ENCODE measurements around the gene TERT. TPM values are rescaled to one million over a fixed set of nuclear protein-coding genes. Genes with fewer than 3 reads are reported as not detected.

Gene TERT
- total RNA-seq, 2 experiments from 2014 or later = 4.7 to 7.3 TPM

GRCh38 chr5:1209896-1210776, 84.7 kb downstream of the TERT start:
- intact Hi-C loops (cut with micrococcal nuclease) = no loop called here
- no peak overlapping the region for H3K27ac Mint-ChIP-seq
- no peaks in the 10 kb centered on the region for H3K9me3 Mint-ChIP-seq
- ChIA-PET CTCF (no interaction called here), POLR2A (no interaction called here)
- H3K4me3 Mint-ChIP-seq = no peak overlapping the region
- H3K4me1 Mint-ChIP-seq (ENCODE audit: low read depth) = no peaks in the 10 kb centered on the region
- no peaks in the 10 kb centered on the region for H3K27me3 Mint-ChIP-seq
- no peaks in the 10 kb centered on the region for H3K36me3 Mint-ChIP-seq
- DNase-seq = no peak

GRCh38 chr5:1209489-1209852, 85.4 kb downstream of the TERT start:
- H3K36me3 Mint-ChIP-seq = no peaks in the 10 kb centered on the region
- no peak overlapping the region for H3K27ac Mint-ChIP-seq
- H3K4me3 Mint-ChIP-seq = no peak overlapping the region
- H3K9me3 Mint-ChIP-seq = no peaks in the 10 kb centered on the region
- DNase-seq = no peak
- POLR2A ChIA-PET = no interaction called here
- no peaks in the 10 kb centered on the region for H3K27me3 Mint-ChIP-seq
- intact Hi-C loops (cut with micrococcal nuclease) = no loop called here
- H3K4me1 Mint-ChIP-seq (ENCODE audit: low read depth) = no peaks in the 10 kb centered on the region
- CTCF ChIA-PET = no interaction called here

GRCh38 chr5:1208743-1209488, 86.0 kb downstream of the TERT start:
- no peak for DNase-seq
- intact Hi-C loops (cut with micrococcal nuclease) = no loop called here
- no peaks in the 10 kb centered on the region for H3K36me3 Mint-ChIP-seq
- H3K27ac Mint-ChIP-seq = no peak overlapping the region
- POLR2A ChIA-PET = no interaction called here
- no peaks in the 10 kb centered on the region for H3K4me1 Mint-ChIP-seq (ENCODE audit: low read depth)
- no peaks in the 10 kb centered on the region for H3K27me3 Mint-ChIP-seq
- no peak overlapping the region for H3K4me3 Mint-ChIP-seq
- no peaks in the 10 kb centered on the region for H3K9me3 Mint-ChIP-seq
- CTCF ChIA-PET = no interaction called here

GRCh38 chr5:1208221-1208742, 86.6 kb downstream of the TERT start:
- no peaks in the 10 kb centered on the region for H3K27me3 Mint-ChIP-seq
- ChIA-PET POLR2A (no interaction called here), CTCF (no interaction called here)
- no peaks in the 10 kb centered on the region for H3K36me3 Mint-ChIP-seq
- H3K9me3 Mint-ChIP-seq = no peaks in the 10 kb centered on the region
- H3K27ac Mint-ChIP-seq = no peak overlapping the region
- no peak for DNase-seq
- H3K4me1 Mint-ChIP-seq (ENCODE audit: low read depth) = no peaks in the 10 kb centered on the region
- intact Hi-C loops (cut with micrococcal nuclease) = no loop called here
- no peak overlapping the region for H3K4me3 Mint-ChIP-seq

GRCh38 chr5:1207555-1207954, 87.3 kb downstream of the TERT start:
- H3K36me3 Mint-ChIP-seq = no peaks in the 10 kb centered on the region
- no peaks in the 10 kb centered on the region for H3K27me3 Mint-ChIP-seq
- intact Hi-C loops (cut with micrococcal nuclease) = no loop called here
- no peak overlapping the region for H3K27ac Mint-ChIP-seq
- H3K4me1 Mint-ChIP-seq (ENCODE audit: low read depth) = no peaks in the 10 kb centered on the region
- no peak for DNase-seq
- ChIA-PET POLR2A (no interaction called here), CTCF (no interaction called here)
- no peaks in the 10 kb centered on the region for H3K9me3 Mint-ChIP-seq
- H3K4me3 Mint-ChIP-seq = no peak overlapping the region

GRCh38 chr5:1206521-1207412, 88.1 kb downstream of the TERT start:
- ChIA-PET POLR2A (no interaction called here), CTCF (no interaction called here)
- Mint-ChIP-seq H3K4me3 (no peak overlapping the region), H3K27ac (no peak overlapping the region), H3K9me3 (no peaks in the 10 kb centered on the region), H3K27me3 (no peaks in the 10 kb centered on the region), H3K36me3 (no peaks in the 10 kb centered on the region), H3K4me1 (ENCODE audit: low read depth) (no peaks in the 10 kb centered on the region)
- DNase-seq = no peak
- intact Hi-C loops (cut with micrococcal nuclease) = no loop called here

GRCh38 chr5:1205255-1206180, 89.3 kb downstream of the TERT start:
- Mint-ChIP-seq H3K27ac (no peak overlapping the region), H3K4me3 (no peak overlapping the region), H3K27me3 (no peaks in the 10 kb centered on the region), H3K9me3 (no peaks in the 10 kb centered on the region), H3K4me1 (ENCODE audit: low read depth) (no peaks in the 10 kb centered on the region), H3K36me3 (no peaks in the 10 kb centered on the region)
- POLR2A ChIA-PET = no interaction called here
- intact Hi-C loops (cut with micrococcal nuclease) = no loop called here
- no peak for DNase-seq
- CTCF ChIA-PET = no interaction called here

GRCh38 chr5:1204693-1205242, 90.1 kb downstream of the TERT start:
- Mint-ChIP-seq H3K27ac (no peak overlapping the region), H3K4me1 (ENCODE audit: low read depth) (no peaks in the 10 kb centered on the region), H3K36me3 (no peaks in the 10 kb centered on the region), H3K9me3 (no peaks in the 10 kb centered on the region), H3K4me3 (no peak overlapping the region), H3K27me3 (no peaks in the 10 kb centered on the region)
- ChIA-PET CTCF (no interaction called here), POLR2A (no interaction called here)
- DNase-seq = no peak
- intact Hi-C loops (cut with micrococcal nuclease) = no loop called here

GRCh38 chr5:1203968-1204692, 90.7 kb downstream of the TERT start:
- ChIA-PET POLR2A (no interaction called here), CTCF (no interaction called here)
- Mint-ChIP-seq H3K4me1 (ENCODE audit: low read depth) (no peaks in the 10 kb centered on the region), H3K27me3 (no peaks in the 10 kb centered on the region), H3K27ac (no peak overlapping the region), H3K4me3 (no peak overlapping the region), H3K9me3 (no peaks in the 10 kb centered on the region), H3K36me3 (no peaks in the 10 kb centered on the region)
- intact Hi-C loops (cut with micrococcal nuclease) = no loop called here
- DNase-seq = no peak

GRCh38 chr5:1203311-1203967, 91.4 kb downstream of the TERT start:
- Mint-ChIP-seq H3K36me3 (no peaks in the 10 kb centered on the region), H3K27ac (no peak overlapping the region), H3K4me1 (ENCODE audit: low read depth) (no peaks in the 10 kb centered on the region), H3K27me3 (no peaks in the 10 kb centered on the region), H3K4me3 (no peak overlapping the region), H3K9me3 (no peaks in the 10 kb centered on the region)
- POLR2A ChIA-PET = no interaction called here
- intact Hi-C loops (cut with micrococcal nuclease) = no loop called here
- DNase-seq = no peak
- CTCF ChIA-PET = no interaction called here
